ENCODE measurements around the gene BAZ1B.
"Not testable (repeated sequence)": the region's sequence is repeated elsewhere in the genome, so short reads cannot be mapped to it uniquely, and the experiment has no call there.

Gene BAZ1B

DNA sequence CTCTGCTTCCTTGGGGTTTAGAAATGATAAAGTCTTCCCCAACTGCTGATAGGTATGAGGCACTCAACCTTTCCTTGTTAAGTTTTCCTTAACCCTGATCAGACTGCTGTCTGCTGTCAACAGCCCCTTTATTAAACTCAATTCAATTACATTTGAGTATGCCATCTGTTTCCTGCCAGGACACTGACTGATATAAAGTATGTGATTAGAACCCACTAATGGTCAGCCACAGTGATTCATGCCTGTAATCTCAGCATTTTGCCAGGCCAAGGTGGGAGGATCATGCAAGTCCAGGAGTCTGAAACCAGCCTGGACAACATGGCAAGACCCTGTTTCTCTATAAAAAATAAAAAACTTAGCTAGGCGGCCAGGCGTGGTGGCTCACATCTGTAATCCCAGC is 18.1 kb downstream of the BAZ1B start:
- no peak for FAIRE-seq

DNA sequence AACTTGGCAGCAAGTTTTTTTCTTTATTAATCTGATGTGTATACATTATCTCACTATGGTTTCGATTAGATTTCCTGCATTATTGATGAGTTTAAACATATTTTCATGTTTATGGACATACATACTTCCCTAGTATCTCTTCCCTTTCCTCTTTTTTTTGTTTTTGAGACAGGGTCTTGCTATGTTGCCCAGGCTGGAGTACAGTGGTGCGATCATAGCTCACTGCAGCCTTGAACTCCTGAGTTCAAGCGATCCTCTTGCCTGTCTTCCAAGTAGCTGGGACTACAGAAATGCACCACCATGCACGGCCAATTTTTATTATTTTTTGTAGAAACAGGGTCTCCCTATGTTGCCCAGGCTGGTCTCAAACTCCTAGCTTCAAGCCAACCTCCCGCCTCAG is 18.9 kb downstream of the BAZ1B start:
- FAIRE-seq = no peak

DNA sequence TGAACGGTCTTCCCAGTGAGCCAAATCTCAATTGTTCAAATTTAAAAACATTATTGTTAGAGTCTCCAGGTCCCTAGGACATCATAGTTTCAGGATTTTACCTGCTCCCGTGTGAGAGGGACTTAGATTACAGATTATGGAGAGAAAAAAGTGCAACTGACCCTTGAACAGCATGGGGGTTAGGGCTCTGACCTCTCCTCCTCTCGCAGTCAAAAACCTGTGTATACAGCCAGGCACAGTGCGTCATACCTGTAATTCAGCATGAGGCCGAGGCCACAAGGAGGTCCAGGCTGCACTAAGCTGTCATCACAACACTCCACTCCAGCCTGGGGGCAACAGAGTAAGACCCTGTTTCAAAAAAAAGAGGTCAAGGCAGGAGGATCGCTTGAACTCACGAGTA is 25.5 kb downstream of the BAZ1B start:
- FAIRE-seq = no peak

DNA sequence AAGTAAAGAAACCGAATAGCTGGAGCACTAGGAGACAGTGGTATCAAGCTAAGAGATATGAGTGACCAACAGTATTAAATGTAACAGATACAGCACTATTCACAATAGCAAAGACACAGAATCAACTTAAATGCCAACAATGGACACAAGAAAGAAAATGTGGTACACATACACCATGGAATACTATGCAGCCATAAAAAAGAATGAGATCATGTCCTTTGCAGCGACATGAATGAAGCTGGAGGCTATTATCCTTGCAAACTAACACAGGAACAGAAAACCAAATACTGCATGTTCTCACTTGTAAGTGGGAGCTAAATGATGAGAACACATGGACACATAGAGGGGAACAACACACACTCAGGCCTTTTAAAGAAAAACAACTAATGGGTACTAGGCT is 26.6 kb downstream of the BAZ1B start:
- not testable (repeated sequence) for FAIRE-seq

DNA sequence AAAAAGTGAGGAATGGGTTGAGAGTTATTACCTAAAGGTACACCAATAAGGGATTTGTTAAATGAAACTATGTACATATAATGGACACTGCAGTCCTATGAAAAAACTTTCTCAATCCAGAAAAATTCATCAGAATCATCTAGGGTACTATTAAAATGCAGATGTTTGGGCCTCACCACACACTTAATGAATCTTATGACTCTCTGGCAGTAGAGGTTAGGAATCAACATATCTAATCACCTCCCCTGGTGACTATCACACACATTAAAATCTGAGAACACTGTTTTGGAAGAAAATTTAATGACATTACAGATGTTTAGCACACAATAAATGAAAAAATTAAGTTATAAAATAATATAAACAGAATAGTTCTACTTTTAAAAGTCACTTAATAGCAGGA is 32.1 kb downstream of the BAZ1B start:
- FAIRE-seq = no peak

DNA sequence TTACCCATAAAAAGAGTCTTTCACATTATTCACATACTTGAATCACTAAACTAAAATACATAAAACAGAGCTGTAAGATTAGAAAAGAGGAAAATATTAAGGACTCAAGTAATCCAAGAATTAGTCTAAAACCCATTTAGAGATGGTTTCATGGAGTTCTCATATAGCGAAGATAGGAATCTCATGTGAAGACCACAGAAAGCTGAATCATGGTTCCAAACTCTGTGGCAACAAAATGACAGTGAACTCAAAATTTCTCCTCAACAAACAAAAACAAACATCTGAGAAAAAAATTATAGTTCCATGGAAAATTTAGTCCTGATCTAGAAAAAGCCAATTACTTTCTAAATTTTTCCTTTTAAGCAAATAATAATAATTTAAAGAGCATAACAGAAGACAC is 34.6 kb downstream of the BAZ1B start:
- peak; percentile 4 for FAIRE-seq

DNA sequence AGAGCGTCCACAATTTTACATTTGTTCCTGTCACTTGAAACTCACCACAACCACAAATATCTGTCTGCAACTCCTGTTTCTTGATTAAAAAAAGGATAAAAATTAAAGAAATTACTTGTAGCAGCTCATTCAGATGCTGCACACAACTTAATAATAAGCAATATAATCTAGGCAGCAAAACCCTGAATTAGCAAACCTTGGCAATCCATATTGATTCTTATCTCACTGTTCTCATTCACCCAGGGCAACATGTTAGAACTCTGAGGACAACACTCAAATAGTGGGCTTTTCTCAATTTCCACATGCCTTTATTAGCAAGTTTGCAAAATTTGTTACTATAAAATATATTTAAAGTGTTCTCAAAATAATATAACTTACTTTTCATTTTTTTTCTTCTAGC is 38.9 kb downstream of the BAZ1B start:
- no peak for FAIRE-seq

DNA sequence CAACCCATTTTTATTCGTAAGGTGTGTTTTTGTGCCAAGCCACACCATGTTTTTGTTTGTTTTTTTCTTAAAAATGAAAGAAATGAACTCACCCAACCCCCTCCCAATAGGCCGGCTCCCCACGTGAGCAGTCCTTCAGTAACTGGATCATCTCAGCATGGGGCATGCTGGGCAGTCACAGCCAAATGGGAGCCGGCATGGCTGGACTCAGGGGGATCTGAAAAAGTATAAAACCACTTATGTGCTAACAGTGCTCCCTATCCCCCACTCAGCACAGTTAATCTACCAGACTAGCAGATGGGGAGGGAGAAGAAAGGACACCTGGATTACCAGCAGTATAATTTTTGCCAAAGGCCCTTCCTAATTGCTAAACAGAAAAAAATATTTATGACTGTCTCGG is 39.3 kb downstream of the BAZ1B start:
- FAIRE-seq = no peak

DNA sequence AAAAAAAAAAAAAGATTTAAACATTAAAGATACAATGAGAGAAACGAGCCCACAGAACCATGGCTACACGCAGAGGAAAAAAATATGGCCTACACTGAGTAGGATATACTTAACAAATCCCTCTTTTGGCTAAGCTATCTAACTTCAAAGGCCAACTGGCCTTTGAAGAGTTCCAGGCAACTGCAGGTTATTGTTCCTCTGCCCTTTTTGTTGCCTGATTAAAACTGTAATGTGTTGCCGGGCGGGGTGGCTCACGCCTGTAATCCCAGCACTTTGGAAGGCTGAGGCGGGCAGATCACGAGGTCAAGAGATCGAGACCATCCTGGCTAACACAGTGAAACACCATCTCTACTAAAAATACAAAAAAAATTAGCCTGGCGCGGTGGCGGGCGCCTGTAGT is 40.6 kb downstream of the BAZ1B start:
- not testable (repeated sequence) for FAIRE-seq

DNA sequence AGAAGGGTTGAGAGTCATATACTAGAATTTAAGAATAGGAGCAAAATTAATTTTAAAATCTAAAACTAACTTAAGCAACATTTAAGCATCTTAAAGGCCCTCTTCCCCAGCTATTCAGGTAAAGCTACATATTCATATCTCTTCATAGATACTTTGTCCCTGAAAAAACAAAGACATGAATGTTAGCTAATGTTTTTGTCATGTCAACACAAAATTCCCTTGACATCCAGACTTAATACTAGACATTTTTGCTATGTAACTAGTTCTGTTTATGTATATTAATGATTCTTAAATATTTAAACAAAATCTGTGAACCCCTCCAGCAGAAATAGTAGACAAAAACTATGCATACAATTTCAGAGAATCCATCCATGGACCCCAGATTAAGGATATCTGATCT is 43.5 kb downstream of the BAZ1B start:
- no peak for FAIRE-seq

DNA sequence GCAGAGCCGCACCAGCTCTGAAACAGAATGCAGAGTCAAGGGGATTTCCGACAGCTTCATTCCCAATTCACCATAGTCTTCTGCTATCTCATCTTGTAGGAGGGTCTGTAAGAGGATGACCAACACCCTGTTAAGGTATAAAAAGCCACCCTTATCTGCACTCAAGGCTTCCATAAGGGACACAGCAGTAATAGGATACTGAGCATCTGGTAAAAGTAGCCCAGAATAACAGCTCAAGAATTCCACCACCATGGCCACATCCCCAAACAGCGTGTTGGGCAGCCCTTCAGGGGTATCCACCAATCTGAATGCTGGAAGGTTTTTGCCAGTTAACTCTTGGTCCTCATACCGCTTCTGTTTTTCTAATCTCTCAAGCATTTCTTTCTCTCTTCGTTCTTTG is 44.7 kb downstream of the BAZ1B start:
- no peak for FAIRE-seq

DNA sequence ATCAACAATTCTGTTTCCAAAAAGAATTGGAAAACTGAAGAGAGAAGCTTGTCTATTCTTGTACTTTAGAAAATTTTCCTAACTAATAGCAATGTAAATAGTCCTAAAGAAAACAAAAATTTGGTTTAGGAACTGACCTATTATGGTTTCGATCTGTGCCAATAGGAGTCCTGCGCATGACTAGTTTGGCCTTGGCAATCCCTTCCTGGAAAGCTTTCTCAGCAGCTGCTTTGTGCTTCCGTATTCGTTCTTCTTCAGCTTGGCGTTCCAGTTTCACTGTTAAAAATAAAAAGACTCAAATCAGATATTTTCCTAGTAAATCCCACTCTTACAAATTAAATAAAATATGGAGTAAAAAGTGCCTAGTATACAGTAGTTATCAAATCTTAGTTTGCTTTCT is 51.9 kb downstream of the BAZ1B start:
- FAIRE-seq = no peak

DNA sequence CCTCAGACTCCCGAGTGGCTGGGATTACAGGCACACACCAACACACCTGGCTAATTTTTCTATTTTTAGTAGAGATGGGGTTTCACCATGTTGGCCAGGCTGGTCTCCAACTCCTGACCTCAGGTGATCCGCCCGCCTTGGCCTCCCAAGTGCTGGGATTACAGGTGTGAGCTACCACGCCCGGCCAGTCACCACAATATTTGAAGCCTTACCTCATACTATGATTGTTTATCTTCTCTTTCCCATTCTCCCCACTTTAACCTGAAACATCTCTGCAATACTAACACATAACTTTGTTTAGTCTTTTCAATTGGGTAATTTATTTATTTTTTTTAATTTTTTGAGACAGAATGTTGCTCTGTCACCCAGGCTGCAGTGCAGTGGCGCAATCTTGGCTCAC is 55.0 kb downstream of the BAZ1B start:
- not testable (repeated sequence) for FAIRE-seq

DNA sequence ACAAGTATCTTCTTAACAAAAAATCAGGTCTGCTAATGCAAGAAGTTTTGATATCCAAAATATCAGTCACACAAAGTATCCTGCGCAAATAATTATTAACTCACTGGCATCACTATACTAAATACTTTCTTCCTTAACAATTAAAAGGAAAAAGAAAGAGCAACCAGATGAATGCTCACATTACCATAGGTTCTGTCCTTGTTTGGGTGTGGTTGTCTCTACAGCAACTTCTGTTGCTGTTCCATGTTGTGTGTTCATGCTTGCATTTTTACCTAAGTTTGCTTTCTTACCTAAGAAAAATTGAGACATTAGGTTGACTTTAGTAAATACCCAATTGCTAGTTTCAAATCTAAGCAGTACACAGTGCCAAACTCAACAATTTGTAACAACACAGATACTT is 56.0 kb downstream of the BAZ1B start:
- FAIRE-seq = no peak

DNA sequence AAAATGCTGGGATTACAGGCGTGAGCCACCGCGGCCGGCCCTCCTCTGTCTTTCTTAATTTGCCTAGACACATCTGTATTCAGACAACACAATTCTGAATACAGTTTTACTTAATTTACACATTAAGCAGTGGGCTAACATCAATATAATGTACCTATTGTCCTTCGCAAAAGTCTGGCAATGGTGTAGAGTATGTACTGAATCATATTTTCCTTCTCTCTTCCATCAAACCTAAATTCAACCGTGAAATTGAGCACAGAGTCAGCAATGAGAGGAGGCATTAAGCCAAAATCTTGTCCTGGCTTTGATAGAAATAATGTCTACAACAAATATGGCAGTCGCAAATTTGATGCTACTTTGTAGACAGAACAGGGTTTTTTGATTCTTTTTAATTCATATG is 58.1 kb downstream of the BAZ1B start:
- FAIRE-seq = no peak

DNA sequence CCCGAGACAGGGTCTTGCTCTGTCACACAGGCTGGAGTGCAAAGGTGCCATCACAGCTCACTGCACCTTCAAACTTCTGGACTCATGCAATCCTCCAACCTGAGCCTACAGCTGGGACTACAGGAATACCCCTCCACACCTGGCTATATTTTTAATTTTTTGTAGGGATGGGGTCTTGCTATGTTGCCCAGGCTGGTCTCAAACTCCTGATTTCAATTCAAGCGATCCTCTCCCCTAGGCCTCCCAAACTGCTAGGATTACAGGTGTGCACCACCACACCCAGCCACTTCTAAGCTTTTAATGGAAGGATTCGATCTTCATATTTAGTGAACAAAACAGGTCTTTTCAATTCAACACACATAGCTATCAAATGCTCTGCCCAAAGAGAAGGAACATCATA is 58.8 kb downstream of the BAZ1B start:
- FAIRE-seq = no peak

DNA sequence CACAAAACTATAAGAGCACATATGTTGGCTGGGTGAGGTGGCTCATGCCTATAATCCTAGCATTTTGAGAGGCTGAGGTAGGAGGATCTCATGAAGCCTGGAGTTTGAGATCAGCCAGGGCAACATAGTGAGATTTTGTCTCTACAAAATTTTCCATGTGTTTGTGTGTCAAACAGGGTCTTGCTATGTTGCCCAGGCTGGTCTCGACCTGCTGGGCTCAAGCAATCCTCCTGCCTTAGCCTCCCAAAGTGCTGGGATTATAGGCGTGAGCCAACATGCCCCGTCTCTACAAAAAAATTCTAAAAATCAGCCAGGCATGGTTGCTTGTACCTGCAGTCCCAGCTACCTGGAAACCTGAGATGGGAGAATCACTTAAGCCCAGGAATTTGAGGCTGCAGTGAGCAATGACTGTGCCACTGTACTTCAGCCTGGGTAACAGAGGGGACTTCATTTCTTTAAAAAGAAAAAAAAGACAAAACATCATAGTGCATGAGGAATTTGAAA is 60.3 kb downstream of the BAZ1B start:
- no peak for FAIRE-seq

DNA sequence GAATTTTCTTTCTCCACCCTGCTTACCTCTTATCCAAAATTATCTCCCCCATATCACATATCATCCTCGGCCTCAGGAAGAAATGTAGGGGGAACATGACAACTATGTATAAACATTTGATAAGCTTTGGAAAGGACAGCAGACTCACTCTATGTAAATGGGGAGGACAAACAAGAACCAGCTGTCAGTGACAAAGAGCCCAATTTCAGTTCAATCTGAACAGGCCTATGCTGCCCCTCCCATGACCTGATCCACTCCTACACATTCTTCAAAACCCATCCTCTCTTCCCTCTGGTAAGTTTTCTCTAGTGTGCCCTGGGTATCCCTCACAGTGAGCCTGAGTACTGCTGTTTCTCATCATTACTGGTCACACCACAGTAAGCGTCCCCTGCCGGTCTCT is 67.7 kb downstream of the BAZ1B start:
- FAIRE-seq = no peak

DNA sequence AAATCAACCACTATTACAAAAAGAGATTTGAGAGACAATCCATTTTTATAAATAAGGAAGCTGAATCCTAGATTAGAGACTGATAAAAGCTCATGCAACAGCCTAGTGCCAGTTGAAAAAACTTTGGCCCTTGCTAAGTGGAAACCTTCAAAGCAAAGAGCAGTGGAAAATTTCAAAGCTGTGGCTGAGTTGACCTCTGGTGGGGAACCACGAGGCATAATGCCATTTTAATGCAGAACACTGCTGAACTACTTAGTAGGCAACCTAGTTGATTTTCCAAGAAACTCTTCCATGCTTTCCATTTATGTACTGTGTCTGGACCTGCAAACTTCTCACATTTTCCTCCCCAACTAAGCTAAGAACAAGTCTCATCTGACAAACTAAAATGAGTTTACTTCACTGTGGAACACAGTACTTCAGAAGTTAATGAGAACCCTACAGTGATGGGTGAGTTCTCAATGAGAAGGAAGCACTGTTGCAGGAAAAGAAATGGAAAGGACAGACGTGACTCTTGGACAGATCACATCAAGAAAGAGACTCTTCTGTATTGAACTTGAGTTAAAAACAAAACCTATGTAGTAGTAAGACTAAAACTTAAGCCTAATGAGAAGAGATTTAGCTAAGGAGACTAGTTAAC is 69.0 kb downstream of the BAZ1B start:
- no peak for FAIRE-seq

DNA sequence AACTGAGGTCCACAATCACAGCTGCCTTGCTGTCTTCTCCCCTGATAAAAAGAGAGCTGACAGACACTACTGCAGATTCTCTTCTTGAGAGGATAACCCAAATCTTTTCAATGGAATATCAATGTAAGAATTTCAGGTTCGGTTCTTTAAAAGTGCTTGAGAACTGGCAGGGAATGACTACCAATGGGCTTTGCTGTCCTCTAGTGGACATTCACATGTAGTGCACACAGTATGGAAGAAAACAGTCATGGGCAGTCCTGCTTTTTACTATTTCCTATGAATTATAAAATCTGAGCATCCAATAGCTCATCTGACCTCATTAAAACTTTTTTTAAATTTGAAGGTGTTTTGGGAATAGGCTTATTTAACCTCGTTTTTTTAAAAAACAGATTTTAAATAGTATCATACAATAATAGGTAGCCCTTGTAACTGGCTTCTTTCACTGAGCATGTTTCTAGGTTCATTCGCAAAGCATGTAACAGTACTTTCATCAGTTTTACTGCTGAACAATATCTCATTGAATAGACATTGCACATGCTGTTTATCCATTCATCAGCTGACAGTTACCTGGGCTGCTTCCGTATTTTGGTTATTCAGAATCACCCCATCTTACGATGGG is 70.2 kb downstream of the BAZ1B start:
- no peak for FAIRE-seq

DNA sequence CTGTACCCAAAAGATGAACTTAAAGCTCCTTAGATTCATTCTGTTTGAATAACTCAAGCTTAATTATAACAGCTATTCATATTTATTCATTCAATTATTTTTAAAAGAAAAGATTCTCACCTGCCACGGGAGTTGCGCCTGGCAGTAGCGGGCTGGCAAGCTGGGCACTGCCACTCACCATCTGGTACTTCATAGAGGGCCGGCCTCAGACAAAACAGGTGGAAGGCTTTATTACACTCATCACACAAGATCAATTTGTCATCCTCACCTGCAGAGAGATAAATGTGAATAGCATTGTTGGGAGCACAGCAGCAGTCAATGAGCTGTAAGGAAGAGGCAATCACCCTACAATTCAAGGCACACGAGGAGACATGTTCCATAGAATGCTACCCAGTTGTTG is 72.7 kb downstream of the BAZ1B start:
- no peak for FAIRE-seq

DNA sequence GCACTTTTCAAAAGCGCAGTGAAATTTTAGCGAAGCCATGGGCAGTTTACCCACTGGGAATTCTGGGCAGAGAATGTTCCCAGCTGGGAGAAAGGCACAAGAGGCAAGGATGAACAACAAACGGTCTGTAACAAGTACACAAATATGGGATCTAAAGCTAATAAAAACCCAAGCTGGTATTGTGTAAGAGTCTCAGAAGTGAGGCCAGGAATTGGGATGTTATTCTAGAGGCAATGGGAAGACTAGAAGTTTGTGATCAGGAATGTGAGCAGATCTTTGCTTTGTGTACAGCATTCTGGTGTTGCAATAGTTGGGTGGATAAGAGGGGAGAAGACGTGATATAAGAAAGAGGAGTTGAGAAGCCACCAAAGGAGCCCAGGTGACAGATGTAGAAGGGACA is 73.5 kb downstream of the BAZ1B start:
- FAIRE-seq = no peak

DNA sequence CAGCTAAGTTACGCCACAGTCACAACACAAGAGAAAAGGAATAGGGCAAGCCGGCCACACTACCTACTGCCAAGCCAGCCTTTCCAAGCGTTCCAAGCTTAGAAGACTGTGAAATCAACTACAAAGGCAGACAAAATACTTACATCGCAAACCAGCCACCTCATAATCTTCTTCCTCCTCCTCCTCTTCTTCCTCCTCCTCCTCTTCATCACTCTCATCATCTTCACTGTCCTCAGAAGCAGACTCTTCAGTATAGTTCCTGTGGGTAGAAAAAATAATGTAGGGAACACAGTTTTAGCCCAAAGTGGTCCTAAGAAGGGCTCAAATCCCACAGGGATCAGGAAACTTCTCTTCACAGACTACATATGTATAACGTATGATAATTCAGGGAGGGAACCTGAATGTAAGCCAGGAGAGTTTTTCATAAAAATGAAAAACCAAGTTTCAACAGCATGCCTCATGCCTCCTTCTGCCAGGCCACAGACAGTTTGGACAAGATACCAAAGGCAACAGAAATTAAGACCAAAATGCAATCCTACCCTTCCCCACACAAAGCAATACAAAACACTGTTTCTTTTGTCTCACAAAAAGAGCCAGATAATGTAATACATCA is 74.9 kb downstream of the BAZ1B start:
- FAIRE-seq = no peak

DNA sequence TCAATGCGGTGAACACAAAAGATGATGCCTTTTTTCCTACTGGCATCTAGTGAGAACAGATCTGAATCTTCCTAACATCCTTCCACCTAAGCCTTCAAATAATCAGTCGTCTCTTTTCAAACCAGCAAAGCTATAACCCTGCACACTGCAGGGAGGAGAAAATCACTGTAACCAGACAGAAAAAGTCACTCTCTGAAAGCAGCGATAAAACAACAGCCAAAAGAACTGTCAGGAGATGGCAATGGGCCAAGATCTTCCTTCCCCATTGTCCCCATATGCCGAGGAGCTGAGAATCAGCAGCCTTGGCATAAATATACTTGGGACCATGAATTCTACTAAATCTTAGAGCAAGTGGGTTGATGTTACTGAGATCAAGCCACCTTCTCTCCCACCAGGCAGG is 75.4 kb downstream of the BAZ1B start:
- no peak for FAIRE-seq
